Neuronal stem cell (in vitro differentiated cells): ENCODE results near the gene FNDC11.

Experiments
- DNase-seq: peaks from one replicate; pipeline ENCODE4 v3.0.0-alpha.2; 2013; ENCODE audit warnings: low spot score
- H2AFZ ChIP-seq: one replicate; pipeline ENCODE4 v1.6.1; 2013; ENCODE audit warnings: mild to moderate bottlenecking, low read length, inconsistent platforms
- H2AK5ac ChIP-seq: 2 replicates; pipeline ENCODE4 v1.6.1; 2013; ENCODE audit warnings: low read depth, mild to moderate bottlenecking, inconsistent platforms, low read length, moderate library complexity, mixed read lengths
- H2BK120ac ChIP-seq: 2 replicates; pipeline ENCODE4 v1.6.1; 2013; ENCODE audit warnings: low read depth, mild to moderate bottlenecking, inconsistent platforms, low read length, moderate library complexity, mixed read lengths
- H2BK12ac ChIP-seq: one replicate; pipeline ENCODE4 v1.6.1; 2013; ENCODE audit warnings: low read length, inconsistent platforms
- H2BK15ac ChIP-seq: 2 replicates; pipeline ENCODE4 v1.6.1; 2013; ENCODE audit warnings: mild to moderate bottlenecking, low read length, inconsistent platforms, mixed read lengths
- H2BK5ac ChIP-seq: one replicate; pipeline ENCODE4 v1.6.1; 2013; ENCODE audit warnings: inconsistent platforms, mild to moderate bottlenecking, low read length, moderate library complexity
- H3K14ac ChIP-seq: one replicate; pipeline ENCODE4 v1.6.1; 2013; ENCODE audit warnings: low read length, inconsistent platforms
- H3K18ac ChIP-seq: 2 replicates; pipeline ENCODE4 v1.6.1; 2013; ENCODE audit warnings: low read length, inconsistent platforms
- H3K23ac ChIP-seq: 2 replicates; pipeline ENCODE4 v1.6.1; 2013; ENCODE audit warnings: low read depth, mild to moderate bottlenecking, mixed read lengths, low read length, inconsistent platforms; ENCODE audit not compliant: poor library complexity
- H3K27ac ChIP-seq: replicated peaks from 3 replicates; pipeline ENCODE4 v1.5.1; 2013; ENCODE audit warnings: low read length, inconsistent platforms
- H3K27me3 ChIP-seq, 3 experiments: 2 replicates each; pipeline ENCODE4 v1.6.1; 2013; ENCODE audit warnings: low read length in 3 of 3, mild to moderate bottlenecking in 2 of 3, inconsistent platforms in 1 of 3, low read depth in 1 of 3, mixed read lengths in 1 of 3, moderate library complexity in 1 of 3; ENCODE audit not compliant: control insufficient read depth in 3 of 3, insufficient read depth in 3 of 3
- H3K36me3 ChIP-seq, 2 donors: replicated peaks in 1 of 2; 2 replicates each; pipeline ENCODE4 v1.6.1; 2013; ENCODE audit warnings: low read length in 2 of 2; ENCODE audit not compliant: control insufficient read depth in 2 of 2, insufficient read depth in 2 of 2
- H3K4ac ChIP-seq: 2 replicates; pipeline ENCODE4 v1.6.1; 2013; ENCODE audit warnings: inconsistent platforms, mild to moderate bottlenecking, low read length, moderate library complexity
- H3K4me1 ChIP-seq, 2 donors: 1 replicate in 1 of 2; 2 replicates in 1 of 2; pipeline ENCODE4 v1.6.1; 2013; ENCODE audit warnings: low read length in 2 of 2, low read depth in 1 of 2; ENCODE audit not compliant: control insufficient read depth in 2 of 2, insufficient read depth in 1 of 2
- H3K4me2 ChIP-seq: one replicate; pipeline ENCODE4 v1.6.1; 2013; ENCODE audit warnings: mild to moderate bottlenecking, low read length, inconsistent platforms; ENCODE audit not compliant: insufficient read depth, poor library complexity, severe bottlenecking
- H3K4me3 ChIP-seq, 2 donors: 2 replicates each; pipeline ENCODE4 v1.5.1; 2013; ENCODE audit warnings: low read length in 2 of 2, mild to moderate bottlenecking in 2 of 2, inconsistent platforms in 1 of 2, moderate library complexity in 1 of 2
- H3K79me1 ChIP-seq: one replicate; pipeline ENCODE4 v1.6.1; 2013; ENCODE audit warnings: low read depth, mild to moderate bottlenecking, inconsistent platforms, low read length, moderate library complexity
- H3K9ac ChIP-seq: one replicate; pipeline ENCODE4 v1.6.1; 2013; ENCODE audit warnings: mild to moderate bottlenecking, low read depth, low read length, inconsistent platforms; ENCODE audit not compliant: poor library complexity
- H3K9me3 ChIP-seq, 2 donors: replicated peaks in 1 of 2; 2 replicates each; pipeline versions ENCODE3 to v1.6.1; 2013; ENCODE audit warnings: low read length in 2 of 2, mild to moderate bottlenecking in 2 of 2, inconsistent platforms in 1 of 2, low read depth in 1 of 2, mixed read lengths in 1 of 2, moderate library complexity in 1 of 2; ENCODE audit not compliant: control insufficient read depth in 2 of 2, insufficient read depth in 1 of 2
- H4K8ac ChIP-seq: one replicate; pipeline ENCODE4 v1.6.1; 2013; ENCODE audit warnings: low read depth, mild to moderate bottlenecking, inconsistent platforms, low read length, moderate library complexity
- H4K91ac ChIP-seq: one replicate; pipeline ENCODE4 v1.6.1; 2013; ENCODE audit warnings: low read length, low read depth, mild to moderate bottlenecking, inconsistent platforms; ENCODE audit not compliant: poor library complexity
- WGBS, 2 donors: extraction: QIAGEN DNeasy Blood & Tissue Kit; methylation state at CpG; one replicate each; pipeline ENCODE4 v1.1.7; 2013; ENCODE audit warnings: missing lambda C conversion rate in 2 of 2, mixed read lengths in 1 of 2; ENCODE audit not compliant: insufficient read length in 2 of 2, insufficient replicate concordance in 1 of 2; ENCODE audit errors: extremely low coverage in 2 of 2; 5-methylcytosine and 5-hydroxymethylcytosine counted together

The FNDC11 gene

DNA sequence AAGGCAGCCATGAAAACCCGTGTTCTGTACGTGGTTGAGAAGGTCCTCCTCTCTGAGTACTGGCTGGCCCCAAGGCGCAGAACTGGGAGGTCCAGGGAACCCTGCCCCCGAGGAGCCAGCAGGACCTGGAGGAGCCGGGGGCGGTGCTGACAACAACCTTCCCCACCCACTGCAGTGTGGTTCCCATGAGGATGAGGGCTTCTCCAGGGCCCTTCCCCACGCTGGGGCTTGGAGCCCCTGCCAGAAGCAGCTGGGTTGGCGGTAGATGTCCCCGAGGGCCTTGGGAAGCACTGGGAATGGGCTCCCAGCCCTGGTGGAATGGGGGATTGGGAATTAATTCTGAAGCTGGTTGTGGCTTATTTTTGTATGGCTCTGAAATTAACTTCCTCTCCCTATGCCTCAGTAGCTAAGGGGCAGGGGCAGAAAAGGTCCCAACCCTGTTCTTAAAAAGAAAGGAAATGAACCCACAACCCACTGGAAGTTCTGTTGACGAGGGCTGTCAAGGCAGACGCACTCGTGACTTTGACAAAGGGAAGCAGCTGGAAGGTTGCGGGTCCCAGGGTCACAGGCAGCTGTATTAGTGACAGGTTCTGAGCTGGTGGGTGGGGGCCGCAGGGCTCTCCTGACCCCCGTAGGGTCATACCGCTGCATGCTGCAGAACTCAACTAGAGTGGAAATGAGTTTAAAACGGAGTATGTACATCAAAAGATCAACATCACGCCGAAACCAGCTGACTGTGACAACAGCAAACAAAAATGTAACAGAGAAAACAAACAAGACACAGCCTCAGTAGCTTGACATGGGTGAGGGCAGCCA lies 34.0 kb downstream of the FNDC11 start:
- Histone ChIP-seq H3K4ac (no peak overlapping the region), H3K9me3 (no peaks in the 10 kb centered on the region), H4K91ac (no peak overlapping the region), H2BK120ac (no peak overlapping the region), H3K9ac (no peak overlapping the region), H3K27me3 (no peaks in the 10 kb centered on the region), H3K36me3 (peaks cover 18 to 52% of the 10 kb centered on the region in 2 donors), H3K18ac (no peak overlapping the region), H2BK15ac (no peak overlapping the region), H4K8ac (no peak overlapping the region), H3K14ac (no peak overlapping the region), H3K27ac (no peak overlapping the region), H2AK5ac (no peak overlapping the region), H3K79me1 (peaks cover 2% of the 10 kb centered on the region), H2BK12ac (no peak overlapping the region), H3K23ac (no peak overlapping the region), H3K4me3 (no peak overlapping the region), H2AFZ (no peak overlapping the region), H3K4me1 (peaks cover 0 to 7% of the 10 kb centered on the region in 2 donors), H3K4me2 (no peak overlapping the region), H2BK5ac (no peak overlapping the region)
- no peak for DNase-seq
- WGBS, 2 donors = no CpG with 5 or more reads among the region's 19 CpGs

DNA sequence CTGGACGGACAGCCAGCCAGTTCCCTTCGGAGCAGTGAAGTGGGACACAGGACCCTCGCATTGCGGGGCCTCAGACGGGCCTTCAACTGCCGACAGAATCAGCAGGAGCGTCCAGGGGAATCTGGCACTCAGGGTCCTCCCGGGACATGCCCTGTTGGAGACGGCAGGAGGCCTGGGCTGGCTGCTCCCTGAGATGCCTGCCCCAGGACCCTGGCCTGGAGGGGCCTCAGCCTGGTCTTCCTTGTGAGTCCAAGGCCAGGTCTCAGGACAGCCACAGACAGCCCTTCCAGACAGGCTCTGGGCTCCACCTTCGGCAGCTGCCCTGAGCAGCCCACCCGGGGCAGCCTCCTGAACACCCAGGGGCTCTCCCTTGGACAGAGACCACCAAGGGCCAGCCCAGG lies 34.7 kb downstream of the FNDC11 start:
- no CpG with 5 or more reads among the region's 11 CpGs for WGBS, 2 donors
- no peak overlapping the region for H3K9ac ChIP-seq

DNA sequence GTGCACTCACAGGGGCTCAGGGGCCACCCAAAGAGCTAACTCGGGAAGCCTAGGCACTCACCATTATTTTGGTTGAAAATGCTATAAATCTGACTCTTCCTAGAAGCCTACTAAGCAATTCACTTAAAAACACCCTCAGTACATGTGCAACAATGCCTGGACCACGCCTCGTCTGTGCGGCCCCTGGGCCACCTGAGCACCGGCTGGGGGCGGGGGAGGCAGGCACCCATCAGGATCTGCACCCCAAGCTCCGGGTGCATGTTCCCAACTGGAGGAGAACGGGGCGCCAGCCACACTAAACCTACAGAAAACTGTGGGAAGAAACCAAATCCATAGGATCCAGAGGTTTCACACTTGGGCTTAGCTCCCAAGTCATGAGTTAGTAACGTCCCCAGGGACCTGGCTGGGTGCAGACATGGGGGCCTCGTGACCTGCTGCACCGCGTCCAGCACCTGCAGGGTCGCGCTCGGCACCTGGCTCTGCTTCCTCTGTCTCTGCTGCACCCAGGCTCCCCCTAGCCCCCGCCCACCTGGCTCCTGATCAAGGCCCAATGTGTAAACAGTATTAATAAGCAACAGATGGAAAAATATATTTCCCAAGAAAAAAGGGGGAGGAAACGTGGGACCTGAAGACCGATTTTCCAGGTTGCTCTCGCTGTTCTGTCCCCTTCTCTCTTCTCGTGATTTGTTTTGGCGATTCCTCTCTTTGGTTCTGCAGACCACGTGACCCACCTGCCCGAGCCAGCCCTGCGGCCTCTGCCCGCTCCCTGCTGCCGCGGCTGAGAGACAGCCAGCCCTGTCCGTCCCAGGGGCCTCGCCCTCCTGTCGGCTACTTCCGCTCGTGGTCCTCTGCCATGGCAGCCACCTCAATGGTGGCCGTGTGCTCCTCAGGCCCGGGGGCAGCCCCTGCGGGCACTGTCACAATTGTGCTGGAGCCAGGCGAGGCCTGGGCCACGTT lies 35.6 kb downstream of the FNDC11 start:
- H3K4me1 ChIP-seq = peaks cover 0 to 7% of the 10 kb centered on the region in 2 donors
- no peak overlapping the region for H4K8ac ChIP-seq
- no peak overlapping the region for H3K4me3 ChIP-seq
- H2BK5ac ChIP-seq = peak overlapping the region; percentile 66
- H3K27ac ChIP-seq = no peak overlapping the region
- no peak overlapping the region for H2AFZ ChIP-seq
- WGBS, 2 donors = no CpG with 5 or more reads among the region's 38 CpGs
- H4K91ac ChIP-seq = no peak overlapping the region
- peak overlapping the region; percentile 21 for H3K9ac ChIP-seq
- H3K23ac ChIP-seq = peak overlapping the region; percentile 80
- H2BK15ac ChIP-seq = no peak overlapping the region
- DNase-seq = no peak
- no peak overlapping the region for H3K18ac ChIP-seq
- peak overlapping the region; percentile 17 for H3K14ac ChIP-seq
- no peak overlapping the region for H2AK5ac ChIP-seq
- H2BK120ac ChIP-seq = no peak overlapping the region
- H3K36me3 ChIP-seq = peaks cover 18 to 67% of the 10 kb centered on the region in 2 donors
- no peak overlapping the region for H3K4me2 ChIP-seq
- H3K27me3 ChIP-seq = no peaks in the 10 kb centered on the region
- peaks cover 2% of the 10 kb centered on the region for H3K79me1 ChIP-seq
- H3K4ac ChIP-seq = no peak overlapping the region
- no peaks in the 10 kb centered on the region for H3K9me3 ChIP-seq
- no peak overlapping the region for H2BK12ac ChIP-seq

More for the DNA sequence above, 34.7 kb downstream of the FNDC11 start:
- Histone ChIP-seq H3K9me3 (no peaks in the 10 kb centered on the region), H3K18ac (no peak overlapping the region), H2BK120ac (no peak overlapping the region), H3K4ac (no peak overlapping the region), H3K4me1 (peaks cover 0 to 7% of the 10 kb centered on the region in 2 donors), H3K27me3 (no peaks in the 10 kb centered on the region), H2BK15ac (no peak overlapping the region), H3K36me3 (peaks cover 18 to 59% of the 10 kb centered on the region in 2 donors), H3K4me3 (no peak overlapping the region), H2AFZ (no peak overlapping the region), H3K27ac (no peak overlapping the region), H2BK12ac (no peak overlapping the region), H3K23ac (no peak overlapping the region), H3K14ac (no peak overlapping the region), H3K4me2 (no peak overlapping the region), H2BK5ac (peak overlapping the region; percentile 66), H4K91ac (no peak overlapping the region), H4K8ac (no peak overlapping the region), H2AK5ac (no peak overlapping the region), H3K79me1 (peaks cover 2% of the 10 kb centered on the region)
- no peak for DNase-seq
